Heart left ventricle (tissue), 16 donors: ENCODE data around the gene ESM1. TPM values are rescaled to one million over a fixed set of nuclear protein-coding genes. Genes with fewer than 3 reads are reported as not detected.

Experiments
- ATAC-seq, 4 donors: fragments of 200-7000 bp; cut with Tn5 transposase; one replicate each; pipeline ENCODE4 v1.9.1; 2020 to 2022; ENCODE audit warnings: moderate library complexity in 4 of 4, mild to moderate bottlenecking in 3 of 4, moderate number of reproducible peaks in 1 of 4
- DNase-seq, 5 donors: peaks; one replicate each; pipeline ENCODE4 v3.0.0-alpha.2; 2020
- H3K27ac ChIP-seq, 12 donors: fragments of 200-600 bp; sonication (generic) in 4 of 12; one replicate each; pipeline versions ENCODE4 v1.5.0 to v1.8.0; 2016 to 2022; ENCODE audit warnings: mild to moderate bottlenecking in 2 of 12
- H3K27me3 ChIP-seq, 9 donors: fragments of 200-600 bp; sonication (generic) in 2 of 9; one replicate each; pipeline versions ENCODE4 v1.5.1 to v1.8.0; 2016 to 2022; ENCODE audit warnings: mild to moderate bottlenecking in 3 of 9
- H3K36me3 ChIP-seq, 9 donors: fragments of 200-600 bp; sonication (generic) in 2 of 9; one replicate each; pipeline versions ENCODE4 v1.5.0 to v1.8.0; 2018 to 2022; ENCODE audit warnings: mild to moderate bottlenecking in 2 of 9
- H3K4me1 ChIP-seq, 12 donors: fragments of 200-600 bp; sonication (generic) in 4 of 12; one replicate each; pipeline versions ENCODE4 v1.5.0 to v1.8.0; 2016 to 2022; ENCODE audit warnings: mild to moderate bottlenecking in 3 of 12
- H3K4me3 ChIP-seq, 12 donors: fragments of 200-600 bp; sonication (generic) in 4 of 12; one replicate each; pipeline versions ENCODE4 v1.5.0 to v1.8.0; 2017 to 2022; ENCODE audit warnings: mild to moderate bottlenecking in 9 of 12, moderate library complexity in 4 of 12
- H3K9me3 ChIP-seq, 12 donors: fragments of 200-600 bp; sonication (generic) in 4 of 12; one replicate each; pipeline versions ENCODE4 v1.5.0 to v1.8.0; 2016 to 2022; ENCODE audit warnings: mild to moderate bottlenecking in 1 of 12
- CTCF ChIP-seq, 12 donors: fragments of 200-600 bp; sonication (generic) in 4 of 12; IDR thresholded peaks; one replicate each; pipeline versions ENCODE4 v1.5.0 to v1.8.0; 2018 to 2022; ENCODE audit warnings: antibody characterized with exemption in 12 of 12, mild to moderate bottlenecking in 5 of 12
- POLR2A ChIP-seq, 2 donors: fragments of 450-650 bp; IDR thresholded peaks; one replicate each; pipeline ENCODE4 v1.6.1; 2017; ENCODE audit warnings: antibody characterized with exemption in 2 of 2, mild to moderate bottlenecking in 2 of 2, moderate library complexity in 2 of 2
- WGBS, 4 donors: extraction: QIAGEN DNeasy Blood & Tissue Kit in 2 of 4; methylation state at CpG; one replicate each; pipeline versions ENCODE4 v1.1.5 to v1.1.7; 2013 to 2018; 5-methylcytosine and 5-hydroxymethylcytosine counted together
- intact Hi-C, 10 donors: fragments of 100-400 bp; cut with DNase I; formaldehyde crosslinking; loops; one replicate each; pipeline versions ENCODE4 v1.11.1 to v1.14.2; 2022
- polyA plus RNA-seq, 2 donors: library from polyadenylated mRNA; stranded (reverse); fragments of 200-250 nt; gene quantifications; one replicate each; pipeline ENCODE4 v1.2.3, GENCODE V29; 2013
- total RNA-seq, 9 donors: library from RNA; depleted of rRNA in 2 of 9; stranded (reverse); fragments of >200 nt in 2 of 9; fragmentation: NEBNext Ultra II Directional in 3 of 9; extraction: Animal tissue kit (Norgen Biotek cat#: 25700) in 3 of 9; gene quantifications; one replicate each; pipeline versions ENCODE4 v1.1.0 to v1.2.4, GENCODE V29; 2016 to 2023
- donor health status: ischemic (EF 13 %, LVEDD 7.1; RV severe dilation, severe dysfunction).
- donor health status: healthy with polysubstance abuse.
- donor health status: DM: no; HTN: yes; CAD: no.
- donor health status: DM: no; HTN: no; CAD: no.
- donor health status: ischemic (EF 25% LVEDD 6.9; RV normal size, moderate dysfunction).
- donor health status: ischemic (EF 25% LVEDD 5.7; RV mildly dilated, moderate dysfunction).
- donor health status: healthy.
- donor health status: DM: yes; HTN: yes; CAD: no.
- donor health status: ischemic (EF 35%, LVEDD 5.7; RV mildly dilated, moderate dysfunction).
- donor health status: nonischemic (EF 11% LVEDD 7.7; RV severe dilation, severe dysfunction).
- donor health status: DM: yes; HTN: yes; CAD: no.
- donor health status: PGD.
- donor health status: ischemic (EF 29% LVEDD 5.4; RV normal size, mild dysfunction).
- donor health status: nonischemic (EF 23%, LVEDD 6.1; RV moderate dilation, normal function).

The ESM1 gene
- total and polyA plus RNA-seq, 11 donors: 0.23 to 3.8 (median 0.77) TPM; not detected in 5

DNA sequence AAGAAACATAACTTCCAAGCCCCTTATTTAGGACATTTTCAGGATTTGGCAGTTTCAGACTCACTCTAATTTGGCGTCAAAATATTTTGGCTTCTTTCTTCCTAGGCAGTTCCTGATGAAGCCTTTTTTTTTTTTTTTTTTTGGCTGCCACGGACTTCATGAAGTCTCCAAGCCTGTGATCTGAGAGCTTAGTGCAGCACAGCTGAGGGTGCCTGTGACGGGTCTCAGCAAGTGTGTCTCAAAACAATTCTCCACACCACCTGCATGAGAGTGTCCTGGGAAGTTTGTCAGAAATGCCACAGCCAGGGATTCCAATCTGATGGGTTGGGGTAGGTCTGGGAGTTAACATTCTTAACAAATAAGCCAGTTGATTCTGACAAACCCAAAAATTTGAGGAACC, 6.0 kb upstream of the ESM1 start:
- no peak for ATAC-seq
- 21 to 42% (median 28%) methylated on average over 3 of the region's 3 CpGs for WGBS, 4 donors
- intact Hi-C loops: loop anchor here in 1 of 10 donors (10.0 kb wide), 1 partner anchor 57 kb away; no protein-coding TSS in a partner anchor
- H3K27me3 ChIP-seq: peaks cover 0 to 22% (median 0%) of the 10 kb centered on the region in 9 donors
- no peak overlapping the region for H3K4me3 ChIP-seq
- no peaks in the 10 kb centered on the region for H3K9me3 ChIP-seq
- no peaks in the 10 kb centered on the region for H3K4me1 ChIP-seq
- no peak for DNase-seq
- TF ChIP-seq POLR2A (IDR thresholded peaks at IDR 0.05): no peak
- TF ChIP-seq CTCF (IDR thresholded peaks at IDR 0.05): no peak
- H3K27ac ChIP-seq: no peak overlapping the region
- no peaks in the 10 kb centered on the region for H3K36me3 ChIP-seq

DNA sequence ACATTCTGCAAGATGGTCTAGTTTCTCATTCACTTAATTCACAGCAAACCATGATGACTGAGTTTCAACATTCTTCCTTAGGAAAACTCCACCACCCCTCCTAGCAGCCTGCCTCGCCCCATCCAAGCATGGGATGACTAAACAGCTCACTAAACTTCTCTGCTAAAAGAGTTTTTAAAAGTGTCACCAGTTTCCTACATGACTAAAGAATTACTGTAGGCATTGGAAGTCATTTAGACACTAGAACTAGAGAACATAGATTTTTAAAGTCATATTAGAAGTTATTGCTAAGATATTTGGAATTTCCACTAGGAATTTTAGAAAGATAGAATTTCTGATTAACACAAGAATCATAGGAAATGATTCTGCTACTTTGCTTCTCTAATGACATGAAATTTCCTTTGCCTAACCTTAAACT, 5.5 kb upstream of the ESM1 start:
- H3K27me3 ChIP-seq: peaks cover 0 to 26% (median 0%) of the 10 kb centered on the region in 9 donors
- H3K4me1 ChIP-seq: no peaks in the 10 kb centered on the region
- no peak overlapping the region for H3K4me3 ChIP-seq
- intact Hi-C loops: loop anchor here in 1 of 10 donors (10.0 kb wide), 1 partner anchor 56 kb away; no protein-coding TSS in a partner anchor
- TF ChIP-seq CTCF (IDR thresholded peaks at IDR 0.05): no peak
- TF ChIP-seq POLR2A (IDR thresholded peaks at IDR 0.05): no peak
- H3K27ac ChIP-seq: no peak overlapping the region
- ATAC-seq (no peak), DNase-seq (no peak)
- H3K36me3 ChIP-seq: no peaks in the 10 kb centered on the region
- 75 to 87% (median 81%) methylated on average over 1 of the region's 1 CpG for WGBS, 4 donors
- no peaks in the 10 kb centered on the region for H3K9me3 ChIP-seq

GRCh38 chr5:54988817-54989216, 3.4 kb upstream of the ESM1 start:
- DNase-seq (no peak), ATAC-seq (no peak)
- Histone ChIP-seq H3K27me3 (peaks cover 0 to 45% (median 13%) of the 10 kb centered on the region in 9 donors), H3K4me1 (peaks cover 0 to 4% (median 0%) of the 10 kb centered on the region in 12 donors), H3K9me3 (no peaks in the 10 kb centered on the region), H3K36me3 (no peaks in the 10 kb centered on the region), H3K27ac (no peak overlapping the region), H3K4me3 (no peak overlapping the region)
- TF ChIP-seq CTCF (IDR thresholded peaks at IDR 0.05): no peak
- TF ChIP-seq POLR2A (IDR thresholded peaks at IDR 0.05): no peak
- intact Hi-C loops: no loop called here
- 62 to 72% (median 68%) methylated on average over 2 of the region's 2 CpGs for WGBS, 4 donors

GRCh38 chr5:54988218-54988617, 2.8 kb upstream of the ESM1 start:
- ATAC-seq (no peak), DNase-seq (no peak)
- Histone ChIP-seq H3K9me3 (no peaks in the 10 kb centered on the region), H3K36me3 (no peaks in the 10 kb centered on the region), H3K4me3 (no peak overlapping the region), H3K4me1 (peaks cover 0 to 4% (median 0%) of the 10 kb centered on the region in 12 donors), H3K27me3 (peaks cover 0 to 51% (median 17%) of the 10 kb centered on the region in 9 donors), H3K27ac (no peak overlapping the region)
- no peak for TF ChIP-seq POLR2A (IDR thresholded peaks at IDR 0.05)
- no peak for TF ChIP-seq CTCF (IDR thresholded peaks at IDR 0.05)
- 64 to 80% (median 74%) methylated on average over 1 of the region's 1 CpG for WGBS, 4 donors
- intact Hi-C loops: no loop called here
